HL-60 (cell line): Measurements from ENCODE around the gene S1PR5.

ENCODE experiments used
- DNase-seq, 2 experiments: peaks; one replicate each; pipeline ENCODE4 v3.0.0-alpha.2; 2010 to 2020; ENCODE audit warnings: low read depth in 1 of 2, low spot score in 1 of 2
- H3K27ac ChIP-seq: fragments of 250-450 bp; sonication (Bioruptor Pico); replicated peaks from 2 replicates; pipeline ENCODE4 v1.5.1; 2020; ENCODE audit warnings: mild to moderate bottlenecking, moderate library complexity
- H3K27me3 ChIP-seq: fragments of 250-450 bp; sonication (Bioruptor Pico); 2 replicates; pipeline ENCODE4 v1.5.1; 2021; ENCODE audit warnings: mild to moderate bottlenecking, moderate library complexity; ENCODE audit not compliant: insufficient read depth, poor library complexity, severe bottlenecking
- H3K4me3 ChIP-seq: replicated peaks from 2 replicates; pipeline ENCODE4 v1.5.1; 2011; ENCODE audit warnings: mild to moderate bottlenecking, control low read depth, low read length; ENCODE audit not compliant: insufficient read depth
- GABPA ChIP-seq: IDR thresholded peaks from 2 replicates; pipeline ENCODE4 v1.6.1; 2012; ENCODE audit warnings: low read depth
- POLR2AphosphoS5 ChIP-seq: IDR thresholded peaks from 2 replicates; pipeline ENCODE4 v1.6.1; 2012; ENCODE audit warnings: low read depth
- SPI1 ChIP-seq: IDR thresholded peaks from 2 replicates; pipeline ENCODE4 v1.6.1; 2012; ENCODE audit warnings: low read depth, mild to moderate bottlenecking, borderline replicate concordance
- TF ChIP-seq, protein P1 (sequence below): IDR thresholded peaks from 2 replicates; pipeline ENCODE4 v1.6.1; 2012; ENCODE audit warnings: low read depth; ENCODE audit not compliant: insufficient replicate concordance
- TF ChIP-seq, protein P2 (sequence below): IDR thresholded peaks from one replicate; pipeline ENCODE4 v1.5.1; 2011; ENCODE audit warnings: low read length, control low read depth, inconsistent platforms; ENCODE audit not compliant: insufficient read depth

S1PR5 gene

DNA sequence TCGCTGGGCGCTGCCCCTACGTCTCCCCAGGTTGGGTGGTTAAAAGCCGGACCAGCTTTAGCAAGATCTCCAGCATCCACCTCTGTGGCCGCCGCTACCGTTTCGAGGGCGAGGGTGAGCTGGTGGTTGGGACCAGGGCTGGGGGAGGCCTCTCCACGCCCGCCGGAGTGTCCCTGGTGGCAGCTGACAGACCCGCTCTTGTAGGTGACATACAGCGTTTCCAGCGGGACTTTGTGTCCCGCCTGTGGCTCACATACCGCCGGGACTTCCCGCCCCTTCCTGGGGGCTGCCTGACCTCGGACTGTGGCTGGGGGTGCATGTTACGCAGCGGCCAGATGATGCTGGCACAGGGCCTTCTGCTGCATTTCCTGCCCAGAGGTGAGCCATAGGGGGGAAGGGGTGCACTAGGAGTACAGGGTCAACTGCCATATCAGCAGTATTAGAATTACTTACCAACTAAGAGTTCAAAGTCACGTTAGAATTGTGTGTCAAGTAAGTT, 27.6 kb upstream of the S1PR5 start:
- Histone ChIP-seq H3K27me3 (no peaks in the 10 kb centered on the region), H3K27ac (no peak overlapping the region), H3K4me3 (peak overlapping the region; percentile 72)
- TF ChIP-seq, protein P1, sequence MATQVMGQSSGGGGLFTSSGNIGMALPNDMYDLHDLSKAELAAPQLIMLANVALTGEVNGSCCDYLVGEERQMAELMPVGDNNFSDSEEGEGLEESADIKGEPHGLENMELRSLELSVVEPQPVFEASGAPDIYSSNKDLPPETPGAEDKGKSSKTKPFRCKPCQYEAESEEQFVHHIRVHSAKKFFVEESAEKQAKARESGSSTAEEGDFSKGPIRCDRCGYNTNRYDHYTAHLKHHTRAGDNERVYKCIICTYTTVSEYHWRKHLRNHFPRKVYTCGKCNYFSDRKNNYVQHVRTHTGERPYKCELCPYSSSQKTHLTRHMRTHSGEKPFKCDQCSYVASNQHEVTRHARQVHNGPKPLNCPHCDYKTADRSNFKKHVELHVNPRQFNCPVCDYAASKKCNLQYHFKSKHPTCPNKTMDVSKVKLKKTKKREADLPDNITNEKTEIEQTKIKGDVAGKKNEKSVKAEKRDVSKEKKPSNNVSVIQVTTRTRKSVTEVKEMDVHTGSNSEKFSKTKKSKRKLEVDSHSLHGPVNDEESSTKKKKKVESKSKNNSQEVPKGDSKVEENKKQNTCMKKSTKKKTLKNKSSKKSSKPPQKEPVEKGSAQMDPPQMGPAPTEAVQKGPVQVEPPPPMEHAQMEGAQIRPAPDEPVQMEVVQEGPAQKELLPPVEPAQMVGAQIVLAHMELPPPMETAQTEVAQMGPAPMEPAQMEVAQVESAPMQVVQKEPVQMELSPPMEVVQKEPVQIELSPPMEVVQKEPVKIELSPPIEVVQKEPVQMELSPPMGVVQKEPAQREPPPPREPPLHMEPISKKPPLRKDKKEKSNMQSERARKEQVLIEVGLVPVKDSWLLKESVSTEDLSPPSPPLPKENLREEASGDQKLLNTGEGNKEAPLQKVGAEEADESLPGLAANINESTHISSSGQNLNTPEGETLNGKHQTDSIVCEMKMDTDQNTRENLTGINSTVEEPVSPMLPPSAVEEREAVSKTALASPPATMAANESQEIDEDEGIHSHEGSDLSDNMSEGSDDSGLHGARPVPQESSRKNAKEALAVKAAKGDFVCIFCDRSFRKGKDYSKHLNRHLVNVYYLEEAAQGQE = no peak
- TF ChIP-seq GABPA (no peak), SPI1 (no peak), POLR2AphosphoS5 (no peak)
- TF ChIP-seq, protein P2, sequence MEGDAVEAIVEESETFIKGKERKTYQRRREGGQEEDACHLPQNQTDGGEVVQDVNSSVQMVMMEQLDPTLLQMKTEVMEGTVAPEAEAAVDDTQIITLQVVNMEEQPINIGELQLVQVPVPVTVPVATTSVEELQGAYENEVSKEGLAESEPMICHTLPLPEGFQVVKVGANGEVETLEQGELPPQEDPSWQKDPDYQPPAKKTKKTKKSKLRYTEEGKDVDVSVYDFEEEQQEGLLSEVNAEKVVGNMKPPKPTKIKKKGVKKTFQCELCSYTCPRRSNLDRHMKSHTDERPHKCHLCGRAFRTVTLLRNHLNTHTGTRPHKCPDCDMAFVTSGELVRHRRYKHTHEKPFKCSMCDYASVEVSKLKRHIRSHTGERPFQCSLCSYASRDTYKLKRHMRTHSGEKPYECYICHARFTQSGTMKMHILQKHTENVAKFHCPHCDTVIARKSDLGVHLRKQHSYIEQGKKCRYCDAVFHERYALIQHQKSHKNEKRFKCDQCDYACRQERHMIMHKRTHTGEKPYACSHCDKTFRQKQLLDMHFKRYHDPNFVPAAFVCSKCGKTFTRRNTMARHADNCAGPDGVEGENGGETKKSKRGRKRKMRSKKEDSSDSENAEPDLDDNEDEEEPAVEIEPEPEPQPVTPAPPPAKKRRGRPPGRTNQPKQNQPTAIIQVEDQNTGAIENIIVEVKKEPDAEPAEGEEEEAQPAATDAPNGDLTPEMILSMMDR = no peak
- DNase-seq = peak in 1 of 2 experiments; percentile 1

DNA sequence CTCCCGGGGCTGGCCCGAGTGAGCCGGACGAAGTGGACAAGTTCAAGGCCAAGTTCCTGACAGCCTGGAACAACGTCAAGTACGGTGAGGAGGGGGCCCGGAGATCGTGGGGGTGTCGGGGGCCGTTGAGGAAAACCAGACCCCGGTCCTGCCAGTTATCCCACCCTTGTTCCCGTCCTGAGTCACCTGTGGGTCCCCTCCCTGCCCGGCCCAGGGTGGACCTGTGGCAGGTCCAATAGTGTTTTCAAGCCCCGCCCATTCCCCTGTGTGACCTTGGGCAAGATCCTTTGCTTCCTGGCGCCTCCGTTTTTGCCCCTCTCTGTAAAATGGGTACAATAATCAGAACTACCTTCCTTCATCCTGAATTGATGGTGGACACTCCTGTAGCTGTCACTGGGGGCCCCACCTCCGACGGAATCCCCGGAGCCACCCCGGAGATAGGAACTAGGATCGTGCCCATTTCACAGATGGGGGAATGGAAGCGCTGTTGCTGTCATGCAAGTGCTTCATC, 27.1 kb upstream of the S1PR5 start:
- Histone ChIP-seq H3K4me3 (peak overlapping the region; percentile 72), H3K27me3 (no peaks in the 10 kb centered on the region), H3K27ac (peak overlapping the region; percentile 68)
- peak in 1 of 2 experiments; percentile 33 for DNase-seq
- TF ChIP-seq SPI1 (no peak), GABPA (no peak), POLR2AphosphoS5 (no peak)
- TF ChIP-seq, protein P1 = no peak
- TF ChIP-seq, protein P2 = no peak

DNA sequence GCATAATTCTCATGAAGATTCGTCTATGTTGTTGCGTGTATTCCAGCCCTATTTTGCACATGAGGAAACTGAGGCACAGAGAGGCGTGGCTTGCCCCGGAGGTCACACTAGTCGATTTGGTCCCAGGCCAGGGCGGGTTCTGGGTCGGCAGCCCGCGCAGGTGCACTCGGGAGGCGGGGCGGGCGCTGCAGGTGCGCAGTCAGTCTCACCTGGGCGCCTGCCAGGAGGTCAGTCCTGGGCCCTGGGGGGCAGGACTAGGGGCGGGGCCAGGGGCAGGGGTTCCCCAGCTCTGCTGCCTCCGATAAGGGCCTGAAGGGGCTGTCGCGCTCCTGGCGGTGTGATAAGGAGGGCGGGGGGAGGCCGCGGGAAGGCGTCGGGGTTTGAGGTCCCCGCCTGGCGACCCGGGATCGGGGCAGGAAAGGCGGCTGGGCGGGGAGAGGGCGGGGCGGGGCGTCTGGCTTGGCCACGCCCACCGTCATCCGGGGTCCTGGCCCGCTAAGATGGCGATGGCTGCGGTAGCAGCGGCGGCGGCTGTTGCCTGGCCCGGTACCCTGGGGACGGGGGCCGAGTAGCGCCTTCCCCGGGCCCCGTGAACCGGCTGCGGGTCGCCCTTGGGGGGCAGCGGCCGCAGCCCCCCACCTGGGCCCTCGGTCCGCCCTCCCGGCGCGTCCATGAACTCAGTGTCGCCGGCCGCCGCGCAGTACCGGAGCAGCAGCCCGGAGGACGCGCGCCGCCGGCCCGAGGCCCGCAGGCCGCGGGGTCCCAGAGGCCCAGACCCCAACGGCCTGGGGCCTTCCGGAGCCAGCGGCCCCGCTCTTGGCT, 26.4 kb upstream of the S1PR5 start, which contains the start of gene ATG4D:
TSS of gene ATG4D (plus strand) at position 485 of the 822 bp plus-strand sequence. CDS start at position 672, 187 bp downstream.
- TF ChIP-seq, protein P1 = no peak
- TF ChIP-seq POLR2AphosphoS5 (no peak; the same call in 1 of the 2 replicates), GABPA (no peak), SPI1 (no peak)
- TF ChIP-seq, protein P2 = no peak
- H3K27ac ChIP-seq = peak within 1 kb of the TSS; percentile 68

More for the DNA sequence above, 26.4 kb upstream of the S1PR5 start, which contains the start of gene ATG4D:
- DNase-seq = peak in 1 of 2 experiments; percentile 65
- peak within 1 kb of the TSS; percentile 72 for H3K4me3 ChIP-seq
- H3K27me3 ChIP-seq = no peaks in the 10 kb centered on the region
